Keratinocyte (primary cell): ENCODE measurements around the gene WBP1L.

Source experiments
- EZH2 ChIP-seq: IDR thresholded peaks from one replicate; pipeline ENCODE4 v1.6.1; 2012; ENCODE audit warnings: inconsistent platforms, mild to moderate bottlenecking, low read length, moderate library complexity
- TF ChIP-seq, protein P1 (sequence below), 3 experiments: IDR thresholded peaks in 1 of 3; conservative IDR thresholded peaks in 1 of 3; optimal IDR thresholded peaks in 1 of 3; 2 replicates in 2 of 3; 3 replicates in 1 of 3; pipeline versions ENCODE3 to v1.5.1; 2011; ENCODE audit warnings: low read length in 3 of 3, mild to moderate bottlenecking in 3 of 3, moderate library complexity in 2 of 3, control low read depth in 1 of 3, inconsistent platforms in 1 of 3; ENCODE audit not compliant: insufficient read depth in 2 of 3; ENCODE audit errors: extremely low read depth in 1 of 3

DNA sequence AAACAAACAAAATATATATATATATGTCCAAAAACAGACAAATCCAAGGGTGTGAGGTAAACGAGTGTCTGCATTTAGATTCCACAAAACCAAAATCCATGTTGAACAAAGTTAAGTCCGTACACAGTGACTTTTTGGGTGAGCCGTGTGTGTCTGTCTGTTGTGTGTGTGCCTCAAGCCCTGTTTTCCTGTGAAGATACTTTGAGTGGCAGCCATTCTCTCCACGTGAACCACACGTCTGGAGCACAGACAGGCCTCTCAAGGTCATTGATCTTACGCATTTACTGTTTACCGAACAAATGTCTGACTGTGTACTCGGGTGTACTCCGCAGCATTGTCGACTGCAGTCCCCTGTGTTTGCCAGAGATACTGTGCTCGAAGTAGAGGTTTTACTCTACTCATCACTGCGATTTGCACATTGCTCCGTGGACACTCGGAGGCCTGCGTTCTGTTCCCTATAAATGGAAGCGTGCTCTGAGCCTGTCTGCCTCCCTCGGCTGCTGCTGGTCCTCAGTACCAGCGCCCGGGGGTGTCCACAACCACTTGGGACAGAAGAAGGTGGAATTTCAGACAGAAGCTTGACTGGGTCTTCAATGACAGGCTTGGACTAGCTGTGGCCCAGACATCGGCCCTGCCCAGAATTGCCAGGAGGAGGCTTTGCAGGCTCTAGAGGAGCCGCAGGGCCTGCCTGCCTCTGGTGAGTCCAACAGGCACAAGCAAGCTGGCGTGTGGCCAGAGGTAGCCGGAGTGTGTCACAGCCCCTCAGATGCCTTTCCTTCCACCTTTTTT lies 71.3 kb downstream of the WBP1L start:
- TF ChIP-seq, protein P1, sequence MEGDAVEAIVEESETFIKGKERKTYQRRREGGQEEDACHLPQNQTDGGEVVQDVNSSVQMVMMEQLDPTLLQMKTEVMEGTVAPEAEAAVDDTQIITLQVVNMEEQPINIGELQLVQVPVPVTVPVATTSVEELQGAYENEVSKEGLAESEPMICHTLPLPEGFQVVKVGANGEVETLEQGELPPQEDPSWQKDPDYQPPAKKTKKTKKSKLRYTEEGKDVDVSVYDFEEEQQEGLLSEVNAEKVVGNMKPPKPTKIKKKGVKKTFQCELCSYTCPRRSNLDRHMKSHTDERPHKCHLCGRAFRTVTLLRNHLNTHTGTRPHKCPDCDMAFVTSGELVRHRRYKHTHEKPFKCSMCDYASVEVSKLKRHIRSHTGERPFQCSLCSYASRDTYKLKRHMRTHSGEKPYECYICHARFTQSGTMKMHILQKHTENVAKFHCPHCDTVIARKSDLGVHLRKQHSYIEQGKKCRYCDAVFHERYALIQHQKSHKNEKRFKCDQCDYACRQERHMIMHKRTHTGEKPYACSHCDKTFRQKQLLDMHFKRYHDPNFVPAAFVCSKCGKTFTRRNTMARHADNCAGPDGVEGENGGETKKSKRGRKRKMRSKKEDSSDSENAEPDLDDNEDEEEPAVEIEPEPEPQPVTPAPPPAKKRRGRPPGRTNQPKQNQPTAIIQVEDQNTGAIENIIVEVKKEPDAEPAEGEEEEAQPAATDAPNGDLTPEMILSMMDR (optimal IDR thresholded peaks at IDR 0.05 in 1 of 3, IDR thresholded peaks at IDR 0.05 in 1 of 3, conservative IDR thresholded peaks at IDR 0.05 in 1 of 3; ENCODE audit: extremely low read depth in 1 of 3, insufficient read depth in 2 of 3, low read length in 3 of 3): no peak
- TF ChIP-seq EZH2: no peak
